Activated T-cell treated with anti-CD3 and anti-CD28 coated beads for 48 hours (primary cell): ENCODE measurements around the gene CSNK1A1.
"Not testable (repeated sequence)": the region's sequence is repeated elsewhere in the genome, so short reads cannot be mapped to it uniquely, and the experiment has no call there.

Experiments used
- DNase-seq: peaks from one replicate; pipeline ENCODE4 v3.0.0-alpha.2; 2020; ENCODE audit warnings: low read depth

CSNK1A1 gene

DNA sequence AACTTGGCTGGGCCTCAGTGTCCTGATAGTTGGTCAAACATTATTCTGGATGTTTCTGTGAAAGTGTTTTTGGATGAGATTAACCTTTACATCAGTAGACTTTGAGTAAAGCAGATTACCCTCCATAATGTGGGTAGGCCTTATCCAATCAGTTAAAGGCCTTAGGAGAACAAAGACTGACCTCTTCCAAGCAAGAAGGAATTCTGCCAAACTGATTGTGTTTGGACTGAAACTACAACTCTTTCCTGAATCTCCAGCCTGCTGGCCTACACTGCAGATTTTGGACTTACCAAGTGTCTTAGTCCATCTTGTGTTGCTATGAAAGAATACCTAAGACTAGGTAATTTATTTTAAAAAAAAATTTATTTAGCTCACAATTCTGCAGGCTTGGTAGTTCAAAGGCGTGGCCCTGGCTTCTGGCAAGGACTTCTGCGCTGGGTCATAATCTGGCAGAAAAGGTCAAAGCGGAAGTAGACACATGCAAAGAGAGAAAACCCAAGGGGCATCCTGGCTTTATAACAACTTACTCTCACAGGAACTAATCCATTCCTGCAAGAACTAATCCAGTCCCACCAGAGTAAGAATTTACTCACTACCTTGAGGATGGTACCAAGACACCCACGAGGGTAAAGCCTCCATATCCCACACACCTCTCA, 21.5 kb upstream of the CSNK1A1 start:
- DNase-seq: no peak

DNA sequence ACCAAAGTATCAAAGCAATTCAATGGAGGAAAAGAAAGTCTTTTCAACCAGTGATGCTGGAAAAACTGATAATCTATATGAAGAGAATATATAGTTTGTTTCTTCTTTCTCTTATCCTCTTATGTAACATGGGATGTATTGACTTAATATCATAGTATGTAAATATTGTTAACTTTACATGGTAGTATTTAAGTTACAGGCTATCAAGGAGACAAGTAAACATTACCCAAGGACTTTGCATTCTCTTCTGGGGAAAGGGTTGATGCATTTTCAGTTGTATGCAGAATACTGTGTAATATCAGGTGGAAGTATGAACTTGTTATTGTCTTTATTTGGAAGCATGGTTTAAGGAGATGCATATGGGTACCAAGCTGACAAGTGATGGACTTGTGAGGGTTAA, 20.9 kb upstream of the CSNK1A1 start:
- DNase-seq: no peak

DNA sequence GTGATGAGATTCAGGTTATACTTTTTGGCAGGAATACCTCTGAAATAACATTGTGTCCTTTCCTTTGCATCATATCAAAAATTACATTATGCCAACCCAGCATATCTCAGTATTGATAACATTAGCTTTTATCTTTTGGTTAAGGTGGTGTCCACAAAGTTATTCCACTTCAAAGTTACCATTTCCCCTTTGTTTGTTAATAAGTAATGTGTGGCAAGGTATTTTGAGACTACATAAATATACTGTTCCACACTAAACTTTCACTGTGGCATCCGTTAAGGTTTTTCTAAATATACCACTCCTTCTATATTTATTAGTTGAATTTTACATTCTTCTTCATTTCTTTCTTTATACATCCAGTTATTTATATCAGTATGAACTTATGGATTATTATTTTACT, 16.0 kb upstream of the CSNK1A1 start:
- DNase-seq: no peak

DNA sequence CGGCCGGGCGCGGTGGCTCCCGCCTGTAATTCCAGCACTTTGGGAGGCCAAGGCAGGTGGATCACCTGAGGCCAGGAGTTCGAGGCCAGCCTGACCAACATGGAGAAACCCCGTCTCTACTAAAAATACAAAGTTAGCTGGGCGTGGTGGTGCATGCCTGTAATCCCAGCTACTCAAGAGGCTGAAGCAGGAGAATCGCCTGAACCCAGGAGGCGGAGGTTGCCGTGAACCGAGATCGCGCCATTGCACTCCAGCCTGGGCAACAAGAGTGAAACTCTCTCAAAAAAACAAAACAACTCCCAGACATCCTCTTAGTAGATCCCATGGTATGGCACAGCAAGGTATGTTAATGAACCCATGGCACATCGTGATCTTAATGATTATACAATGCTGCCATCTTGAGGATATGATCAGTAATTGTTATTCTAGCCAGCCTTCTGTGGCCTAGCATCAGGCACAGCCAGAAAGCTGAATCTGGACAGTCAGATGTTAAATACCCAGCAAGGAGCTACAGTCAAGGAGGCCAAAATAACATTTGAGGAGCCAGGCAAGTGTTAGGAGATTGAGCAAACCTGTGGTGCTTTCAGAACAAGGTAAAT, 13.4 kb upstream of the CSNK1A1 start:
- not testable (repeated sequence) for DNase-seq

DNA sequence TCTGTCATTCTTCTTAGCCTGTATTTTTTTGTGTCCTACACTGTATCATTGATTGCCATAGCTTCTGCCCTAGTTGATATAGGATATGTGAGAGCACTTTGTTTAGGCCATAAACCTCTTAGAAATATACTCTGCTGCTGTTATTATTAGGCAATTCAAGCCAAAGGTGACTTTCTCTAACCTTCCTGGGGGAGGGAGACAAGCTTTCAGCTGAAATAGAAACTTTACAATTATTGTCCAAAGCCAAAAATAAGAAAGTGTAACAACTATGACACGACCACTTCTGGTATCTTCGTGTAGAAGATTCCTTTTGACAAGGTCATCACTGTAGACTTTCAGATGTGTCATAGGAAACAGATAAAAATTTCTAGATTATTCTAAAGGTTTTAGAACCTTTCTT, 12.2 kb upstream of the CSNK1A1 start:
- no peak for DNase-seq

DNA sequence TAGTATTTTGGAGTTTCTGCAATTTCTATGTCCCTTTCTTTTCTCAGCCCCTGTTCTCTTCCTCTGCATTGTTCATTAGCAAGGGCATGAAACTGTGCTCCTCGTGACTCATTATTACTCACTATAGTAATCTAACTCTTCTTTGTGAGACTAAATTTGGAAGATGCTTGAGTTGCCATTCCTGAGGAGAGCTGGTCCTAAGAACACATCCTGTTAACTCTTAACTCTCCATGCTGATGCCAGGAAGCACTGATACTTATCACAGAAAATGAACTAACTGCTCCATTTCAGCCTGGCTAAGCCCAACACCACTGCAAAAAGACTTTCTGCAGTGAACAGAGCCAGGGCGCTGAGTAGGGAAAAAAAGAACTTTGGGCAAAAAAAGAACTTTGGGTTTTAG, 10.6 kb upstream of the CSNK1A1 start:
- no peak for DNase-seq

DNA sequence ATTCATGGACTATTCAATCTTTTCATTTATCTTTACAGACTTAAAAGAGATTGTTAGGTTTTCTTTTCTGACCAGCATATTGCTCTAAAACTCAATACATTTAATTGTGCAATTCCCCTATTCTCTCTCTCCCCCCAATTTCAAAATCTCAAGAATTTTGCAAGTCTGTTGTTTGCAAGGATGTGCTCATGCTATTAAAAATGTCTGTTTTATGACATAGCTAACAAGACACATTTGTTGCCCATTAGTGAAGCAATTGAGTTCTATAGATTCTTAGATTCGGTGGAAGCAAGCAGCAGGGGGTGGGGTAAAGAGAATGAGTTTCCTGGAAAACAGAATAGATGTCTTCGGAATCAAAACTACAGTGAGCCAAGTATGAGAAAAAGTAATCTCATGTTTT, 8.5 kb upstream of the CSNK1A1 start:
- no peak for DNase-seq

DNA sequence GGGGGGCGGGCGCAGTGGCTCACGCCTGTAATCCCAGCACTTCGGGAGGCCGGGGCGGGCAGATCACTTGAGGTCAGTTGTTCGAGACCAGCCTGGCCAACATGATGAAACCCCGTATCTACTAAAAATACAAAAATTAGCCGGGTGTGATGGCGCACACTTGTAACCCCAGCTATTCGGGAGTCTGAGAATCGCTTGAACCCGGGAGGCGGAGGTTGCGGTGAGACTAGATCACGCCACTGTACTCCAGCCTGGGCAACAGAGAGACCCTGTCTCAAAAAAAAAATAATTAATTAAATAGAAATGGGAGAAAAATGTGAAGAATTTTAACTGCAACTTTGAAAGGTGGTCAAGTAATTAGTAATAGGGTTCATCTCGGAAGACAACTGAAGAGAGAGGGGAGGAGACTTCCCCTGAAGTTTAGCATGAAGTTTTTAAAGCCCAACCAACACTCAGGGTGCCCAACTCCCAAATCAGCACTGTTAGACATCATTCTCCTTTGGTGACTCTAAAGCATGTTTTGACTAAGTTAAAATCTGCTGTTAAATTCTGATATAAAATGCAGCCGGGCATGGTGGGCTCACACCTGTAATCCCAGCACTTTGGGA, 1.4 kb upstream of the CSNK1A1 start:
- no peak for DNase-seq

DNA sequence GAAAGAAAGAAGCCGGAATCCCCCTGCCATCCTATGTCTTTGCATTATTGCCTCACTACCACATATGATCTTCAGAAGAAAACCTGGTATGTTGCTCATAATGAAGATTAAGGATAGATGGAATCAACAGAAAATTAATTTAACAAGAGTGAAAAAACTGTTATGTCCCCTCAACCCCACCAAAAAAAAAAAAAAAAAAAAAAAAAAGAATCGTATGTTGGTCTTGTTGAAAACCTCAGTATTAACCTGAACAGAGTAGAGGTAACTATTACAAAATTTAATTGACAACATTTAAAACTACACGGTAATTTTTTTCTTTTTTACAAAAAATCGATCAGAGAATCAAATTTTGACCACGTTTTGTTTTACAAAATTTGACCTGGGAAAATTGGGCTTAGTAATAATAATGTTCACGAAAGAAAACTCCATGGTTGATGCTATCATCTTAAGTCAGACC, 827 bp upstream of the CSNK1A1 start:
- no peak for DNase-seq

DNA sequence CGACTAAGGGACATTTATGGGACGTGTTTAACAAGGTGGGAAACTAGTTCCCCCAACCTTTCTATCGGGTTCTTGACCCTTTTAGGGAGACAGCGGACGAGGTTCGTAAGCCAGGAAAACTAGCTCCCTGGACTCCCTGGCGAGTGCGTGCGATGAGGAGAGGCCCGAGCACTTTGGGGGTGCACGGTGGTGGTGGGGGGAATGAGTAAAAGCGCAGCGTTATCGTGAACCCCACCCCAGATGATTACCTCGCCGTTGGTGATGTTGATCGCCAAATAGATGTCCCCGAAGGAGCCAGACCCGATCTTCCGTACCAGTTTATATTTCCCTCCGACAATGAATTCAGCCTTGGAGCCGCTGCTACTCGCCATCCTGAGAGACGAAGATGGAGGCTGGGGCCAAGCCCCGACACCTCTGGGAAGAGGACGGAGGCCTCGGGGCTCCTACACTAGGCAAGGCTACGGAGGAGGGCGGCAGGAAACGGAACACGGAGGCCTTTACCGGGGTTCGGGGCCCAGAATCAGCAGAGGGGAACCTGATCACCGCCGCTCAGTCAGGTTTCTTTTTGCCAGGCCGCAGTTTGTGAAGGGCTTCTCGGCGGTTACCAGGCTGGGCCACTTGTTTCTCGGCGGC, 529 bp downstream of the CSNK1A1 start:
- DNase-seq: no peak

DNA sequence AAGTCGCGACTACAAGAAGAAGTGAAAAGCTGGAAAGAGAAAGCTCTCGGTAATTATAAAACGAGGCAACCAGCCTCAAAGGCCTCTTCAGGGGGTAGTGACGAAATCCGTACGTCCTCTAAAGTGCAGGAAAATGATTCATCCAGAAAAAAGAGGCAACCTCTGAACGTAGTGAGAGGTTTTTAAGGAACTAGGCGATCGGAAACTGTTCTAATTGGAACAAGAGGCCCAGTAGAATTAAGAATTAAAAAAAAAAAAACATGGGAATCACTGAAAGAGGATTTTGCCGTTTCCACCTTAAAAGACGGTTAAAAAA, 1.0 kb downstream of the CSNK1A1 start:
- DNase-seq: no peak

DNA sequence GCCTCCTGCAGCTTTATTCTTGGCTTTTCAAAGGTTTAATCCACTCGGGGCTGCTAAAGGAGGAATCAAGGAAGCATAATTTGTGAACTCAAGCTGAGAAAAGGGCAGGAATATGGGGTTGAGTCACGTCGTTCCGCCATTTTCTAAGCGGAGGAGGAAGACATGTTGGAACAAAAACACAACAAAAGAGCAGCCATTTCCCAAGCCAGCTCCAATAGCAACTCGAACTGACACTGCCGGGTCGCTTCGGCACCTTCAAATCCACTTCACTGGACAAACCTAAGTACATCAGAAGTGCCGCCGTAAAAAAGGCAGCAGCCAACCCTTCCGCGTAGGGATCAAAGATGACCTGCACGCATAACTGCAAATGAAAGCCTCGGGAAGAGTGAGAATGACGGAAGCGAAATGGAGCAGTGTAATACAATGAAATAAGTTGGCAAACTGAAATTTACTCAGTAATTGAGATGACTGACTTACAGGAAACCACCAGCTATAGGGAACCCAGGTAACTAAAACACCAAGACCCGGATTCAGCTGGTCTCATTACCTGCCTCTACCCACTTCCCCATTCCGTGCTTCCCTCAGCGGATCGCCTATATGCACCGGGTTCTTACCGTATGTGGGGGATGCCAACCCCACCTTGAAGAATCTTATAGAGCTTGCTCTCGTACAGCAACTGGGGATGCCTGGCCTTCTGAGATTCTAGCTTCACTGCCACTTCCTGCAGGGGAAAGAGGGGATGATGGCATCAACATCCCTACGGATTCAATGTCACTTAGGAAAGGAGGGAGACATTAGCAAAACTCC, 1.6 kb downstream of the CSNK1A1 start:
- DNase-seq: no peak

DNA sequence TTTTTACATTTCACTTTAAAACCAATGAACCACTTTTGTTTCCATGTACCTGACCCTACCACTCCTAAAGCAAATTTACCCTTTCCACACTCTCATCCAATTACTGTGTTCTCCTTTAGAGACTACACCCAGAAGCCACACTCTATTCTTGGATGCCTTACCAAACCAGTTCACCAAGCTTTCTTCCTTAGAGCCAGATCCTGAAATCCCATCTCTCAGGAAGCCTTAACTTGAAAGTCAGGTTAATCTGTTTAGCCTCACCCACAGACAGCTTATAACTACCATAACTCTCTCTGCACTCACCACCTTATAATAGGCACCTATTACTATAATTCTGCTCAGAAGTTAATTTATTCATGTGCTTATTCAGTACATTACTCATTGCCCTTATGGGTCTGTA, 4.3 kb downstream of the CSNK1A1 start:
- no peak for DNase-seq

DNA sequence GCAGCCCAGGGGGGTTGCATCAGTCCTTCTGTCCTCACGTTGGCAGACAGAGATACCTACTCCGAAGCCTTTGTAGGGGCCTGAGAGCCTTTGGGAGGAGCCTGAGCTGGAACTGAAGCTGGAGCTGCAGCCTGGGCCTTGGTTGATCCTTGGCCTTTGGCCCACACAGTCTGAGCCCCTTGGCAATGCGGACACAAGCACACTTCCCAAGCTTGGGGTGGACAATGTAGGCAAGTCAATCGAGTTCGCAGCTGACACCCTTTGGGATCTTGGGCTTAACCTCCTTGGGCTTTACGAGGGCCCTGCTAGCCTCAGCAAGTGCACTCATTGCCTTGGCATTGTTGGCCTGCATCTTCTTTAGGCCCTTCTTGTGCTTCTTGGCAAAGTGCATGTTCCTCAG, 5.9 kb downstream of the CSNK1A1 start:
- no peak for DNase-seq

DNA sequence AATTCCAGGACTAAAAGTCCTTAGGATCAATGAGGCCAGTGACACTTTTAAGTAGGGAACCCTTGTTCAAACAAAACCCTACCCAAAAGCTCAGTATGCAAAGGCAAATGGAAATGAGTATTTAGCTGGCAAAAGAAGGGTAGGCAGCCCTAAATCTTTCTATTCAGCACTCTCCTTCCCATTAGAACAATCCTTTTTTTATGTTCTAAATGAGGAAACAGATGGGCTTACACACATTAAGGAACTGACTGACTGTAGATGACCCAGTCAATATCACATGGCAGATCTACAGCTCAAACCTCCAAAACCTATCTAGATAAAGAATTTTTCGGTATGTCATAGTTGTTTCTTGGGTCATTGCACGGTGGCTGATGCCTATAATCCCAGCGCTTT, 7.2 kb downstream of the CSNK1A1 start:
- no peak for DNase-seq

DNA sequence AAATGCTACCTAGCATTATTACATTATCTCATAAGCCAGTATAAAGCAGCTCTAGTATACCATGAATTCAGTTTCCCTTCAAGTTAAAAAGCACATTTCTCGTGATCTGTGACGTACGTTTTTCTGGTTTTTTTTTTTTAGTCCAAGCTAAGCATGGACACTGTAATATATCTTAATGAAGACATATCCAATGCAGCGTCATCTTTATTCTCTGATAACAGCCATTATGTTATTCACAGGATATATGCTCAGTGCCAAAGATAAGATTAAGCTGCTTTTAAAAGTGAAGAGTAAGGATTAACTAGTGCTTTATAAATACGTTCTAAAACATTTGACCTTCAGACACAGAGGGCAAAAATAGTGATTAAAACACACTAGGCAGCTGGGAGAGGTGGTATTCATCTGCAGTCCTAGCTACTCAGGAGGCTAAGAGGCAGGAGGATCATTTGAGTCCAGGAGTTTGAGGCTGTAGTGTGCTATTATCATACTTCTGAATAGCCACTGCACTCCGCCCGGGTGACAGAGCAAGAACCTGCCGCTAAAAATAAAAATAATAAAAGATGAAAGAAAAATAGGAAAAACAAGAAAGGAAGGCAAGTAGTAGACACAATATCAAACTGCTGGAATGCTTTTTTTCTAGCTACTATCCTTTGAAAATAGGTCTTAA, 7.7 kb downstream of the CSNK1A1 start:
- DNase-seq: no peak

DNA sequence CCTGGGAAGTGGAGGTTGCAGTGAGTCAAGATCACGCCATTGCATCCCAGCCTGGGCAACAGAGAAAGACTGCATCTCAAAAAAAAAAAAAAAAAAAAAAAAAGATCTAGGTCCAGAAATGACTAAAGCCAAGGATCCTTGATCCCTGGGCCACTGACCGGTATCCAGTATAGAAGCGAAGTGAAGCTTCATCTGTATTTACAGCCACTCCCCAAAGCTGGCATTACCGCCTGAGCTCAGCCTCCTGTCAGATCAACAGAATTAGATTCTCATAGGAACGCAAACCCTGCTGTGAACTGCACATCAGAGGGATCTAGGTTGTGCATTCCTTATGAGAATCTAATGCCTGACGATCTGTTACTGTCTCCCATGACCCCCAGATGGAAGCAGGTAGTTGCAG, 9.3 kb downstream of the CSNK1A1 start:
- no peak for DNase-seq

DNA sequence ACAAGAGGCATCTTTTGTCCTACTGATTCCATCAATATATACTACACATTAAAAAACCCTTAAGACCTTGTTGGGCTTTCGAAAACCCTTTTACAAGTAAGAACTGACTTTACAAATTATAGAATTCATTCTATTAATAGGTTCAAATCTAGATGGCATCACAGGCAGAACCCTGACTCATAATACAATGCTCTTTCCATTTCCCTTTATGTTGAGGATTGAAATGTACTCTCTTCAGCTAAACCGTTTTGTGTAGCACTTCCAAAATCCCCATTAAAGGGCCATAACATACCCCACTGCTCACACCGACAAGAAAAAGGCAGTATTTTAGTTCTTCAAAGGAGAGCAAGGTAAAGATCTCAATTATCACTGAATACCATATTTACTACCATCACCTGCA, 11.2 kb downstream of the CSNK1A1 start:
- DNase-seq: no peak

DNA sequence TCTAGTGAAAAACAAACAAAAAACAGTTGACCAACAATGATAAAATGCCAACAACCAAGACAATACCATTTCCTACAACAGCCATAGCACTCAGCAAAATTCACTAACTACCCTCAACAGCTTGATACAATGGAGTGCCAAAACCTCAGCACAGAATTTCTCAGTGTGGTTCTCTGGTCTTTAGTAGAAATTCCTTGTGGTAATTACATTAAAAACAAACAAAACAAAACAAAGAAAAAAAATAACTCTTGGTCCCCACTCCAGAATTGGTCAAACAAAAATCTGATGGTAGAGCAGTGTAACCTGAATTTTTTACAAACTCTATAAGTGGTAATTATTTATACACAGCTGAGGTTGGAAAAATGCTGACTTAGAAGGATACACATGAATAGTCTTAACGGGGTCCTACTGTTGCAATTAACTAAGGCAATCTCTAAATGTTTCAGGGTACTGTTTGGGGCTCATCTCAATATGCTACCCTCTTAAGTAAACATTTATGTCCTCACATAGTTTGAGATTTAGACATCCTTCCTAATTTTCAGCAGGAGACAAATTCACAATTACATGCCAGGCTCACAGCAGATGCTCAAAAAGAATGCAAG, 13.8 kb downstream of the CSNK1A1 start:
- no peak for DNase-seq

DNA sequence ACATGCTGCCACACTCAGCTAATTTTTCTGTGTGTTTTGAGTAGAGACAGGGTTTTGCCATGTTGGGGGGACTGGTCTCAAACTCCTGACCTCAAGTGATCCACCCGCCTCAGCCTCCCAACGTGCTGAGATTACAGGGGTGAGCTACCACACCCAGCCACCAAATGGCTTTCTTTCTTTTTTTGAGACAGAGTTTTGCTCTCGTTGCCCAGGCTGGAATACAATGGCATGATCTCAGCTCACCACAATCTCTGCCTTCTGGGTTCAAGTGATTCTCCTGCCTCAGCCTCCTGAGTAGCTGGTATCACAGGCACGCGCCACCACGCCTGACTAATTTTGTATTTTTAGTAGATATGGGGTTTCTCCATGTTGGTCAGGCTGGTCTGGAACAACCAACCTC, 15.5 kb downstream of the CSNK1A1 start:
- not testable (repeated sequence) for DNase-seq

DNA sequence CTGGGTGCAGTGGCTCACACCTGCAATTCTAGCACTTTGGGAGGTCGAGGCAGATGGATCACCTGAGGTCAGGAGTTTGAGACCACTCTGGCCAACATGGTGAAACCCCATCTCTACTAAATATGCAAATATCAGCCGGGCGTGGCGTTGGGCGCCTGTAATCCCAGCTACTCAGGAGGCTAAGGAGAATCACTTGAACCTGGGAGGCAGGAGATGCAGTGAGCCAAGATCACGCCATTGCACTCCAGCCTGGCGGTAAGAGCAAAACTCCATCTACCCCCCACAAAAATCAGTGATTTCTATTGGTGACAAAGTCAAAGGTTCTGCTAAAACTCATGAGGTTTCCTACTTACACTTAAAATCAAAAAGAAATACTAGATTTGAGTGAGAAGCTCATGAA, 18.8 kb downstream of the CSNK1A1 start:
- DNase-seq: no peak

DNA sequence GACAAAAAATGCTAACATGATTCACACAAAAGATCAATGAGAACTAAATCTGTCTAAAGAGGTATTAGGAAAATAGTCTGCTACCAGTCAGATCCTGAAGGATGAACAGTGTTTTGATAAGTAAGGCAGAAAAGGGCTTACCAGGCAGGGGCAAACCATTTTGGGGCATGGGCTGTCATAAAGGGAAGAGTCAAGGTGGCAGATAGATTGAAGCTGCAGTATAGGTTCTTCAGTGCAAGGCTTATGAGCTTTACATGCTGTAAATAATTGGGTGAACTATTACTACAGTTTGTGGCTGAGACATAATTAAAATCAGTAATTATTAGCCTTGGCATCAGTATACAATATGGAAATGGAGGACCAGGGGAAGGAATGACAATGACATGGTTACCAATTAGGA, 21.8 kb downstream of the CSNK1A1 start:
- no peak for DNase-seq
